ENCODE measurements around the gene LENG8.

LENG8 gene

DNA sequence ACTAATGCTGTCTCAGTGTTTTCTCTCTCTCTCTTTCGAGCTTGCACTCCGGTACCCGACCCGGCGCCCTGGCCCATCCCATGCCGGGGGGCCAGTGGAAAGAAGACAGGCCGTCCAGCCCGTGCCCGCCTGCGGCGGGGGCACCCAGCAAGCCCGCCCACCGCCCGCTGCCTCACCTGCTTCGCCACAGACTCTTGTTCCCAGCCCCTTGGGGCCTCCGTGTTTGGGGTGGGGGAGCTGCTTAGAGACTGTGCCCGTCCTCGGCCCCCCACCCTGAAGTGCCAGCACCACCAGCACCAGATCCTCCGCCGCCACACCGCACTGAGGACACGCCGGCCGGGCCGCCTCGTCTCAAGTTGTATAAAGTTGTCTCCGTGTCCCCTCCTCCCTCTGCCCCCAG, 12.2 kb downstream of the LENG8 start:
- no peak for DNase-seq (ENCODE audit: low read depth)
- no peak for TF ChIP-seq CTCF (conservative IDR thresholded peaks at IDR 0.05; ENCODE audit: low read depth, low read length)
- no peak overlapping the region for H3K4me3 ChIP-seq (ENCODE audit: low read depth, low read length)

GRCh38 chr19:54461613-54462012, 12.6 kb downstream of the LENG8 start:
- peak; percentile 42 for DNase-seq (ENCODE audit: low read depth)

DNA sequence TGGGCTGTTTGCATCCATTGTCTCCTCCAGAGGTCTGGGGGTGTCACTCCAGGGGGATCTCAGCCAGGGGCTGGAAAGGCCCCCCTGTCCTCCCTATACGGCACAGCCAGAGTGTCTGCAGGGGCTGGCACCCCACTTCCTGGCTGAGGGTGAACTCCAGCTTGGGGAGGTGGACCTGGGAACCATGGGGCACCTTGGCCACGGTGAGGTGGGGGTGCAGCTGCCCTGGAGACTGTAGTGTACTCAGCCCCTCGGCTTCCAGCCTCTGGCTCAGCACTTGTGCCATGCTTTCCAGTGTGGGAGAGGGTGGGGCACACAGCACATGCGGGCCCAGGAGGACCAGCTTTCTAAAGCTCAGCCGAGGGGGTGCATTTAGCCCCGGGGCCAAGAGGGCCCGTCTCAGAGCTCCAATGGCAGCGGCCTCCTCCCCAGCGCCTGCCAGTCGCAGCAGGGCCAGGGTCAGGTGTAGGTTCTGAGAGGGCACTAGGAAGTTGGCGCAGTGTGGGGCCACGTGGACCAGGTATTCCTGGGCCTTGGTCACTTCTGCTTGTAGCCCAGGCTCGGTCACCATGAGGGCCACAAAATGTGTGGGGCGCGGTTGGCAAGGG, 13.2 kb downstream of the LENG8 start:
- no peak for DNase-seq (ENCODE audit: low read depth)
- peak overlapping the region; percentile 72 for H3K4me3 ChIP-seq (ENCODE audit: low read depth, low read length)
- TF ChIP-seq CTCF (conservative IDR thresholded peaks at IDR 0.05; ENCODE audit: low read depth, low read length): no peak

More at GRCh38 chr19:54461613-54462012, 12.6 kb downstream of the LENG8 start:
- no peak for TF ChIP-seq CTCF (conservative IDR thresholded peaks at IDR 0.05; ENCODE audit: low read depth, low read length)
- H3K4me3 ChIP-seq (ENCODE audit: low read depth, low read length): no peak overlapping the region

GRCh38 chr19:54462655-54463530, 13.9 kb downstream of the LENG8 start:
- peak; percentile 34 for TF ChIP-seq CTCF (conservative IDR thresholded peaks at IDR 0.05; ENCODE audit: low read depth, low read length)
- peak; percentile 70 for DNase-seq (ENCODE audit: low read depth)
- peak overlapping the region; percentile 72 for H3K4me3 ChIP-seq (ENCODE audit: low read depth, low read length)

DNA sequence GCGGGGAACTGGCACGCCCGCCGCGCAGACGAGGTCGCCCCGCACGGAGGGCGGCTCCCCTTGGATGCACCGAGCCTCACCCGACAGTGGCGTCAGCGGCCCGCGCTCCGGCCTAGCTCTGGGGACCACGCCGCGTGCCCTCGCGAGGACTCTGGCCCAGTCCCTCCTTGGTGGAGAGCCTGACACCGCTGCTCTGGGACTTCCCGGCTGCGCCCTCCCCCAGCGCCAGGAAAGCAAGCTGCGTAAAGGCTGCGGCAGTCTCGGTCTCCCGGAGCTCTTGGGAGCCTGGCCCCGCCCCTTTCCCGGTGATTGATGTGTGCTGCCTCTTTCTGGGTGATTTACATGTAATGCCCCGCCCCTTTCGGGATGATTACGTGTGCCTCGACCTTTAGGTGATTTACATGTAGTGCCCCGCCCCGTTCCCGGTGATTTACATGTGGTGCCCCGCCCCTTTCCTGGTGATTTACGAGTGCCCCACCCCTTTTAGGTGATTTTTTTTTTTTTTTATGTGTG, 14.6 kb downstream of the LENG8 start, which contains the start of gene LENG9:
TSS of gene LENG9 (minus strand) at position 248 of the 513 bp plus-strand sequence. CDS start 252 bp downstream, outside the sequence.
- peak; percentile 100 for DNase-seq (ENCODE audit: low read depth)
- H3K4me3 ChIP-seq (ENCODE audit: low read depth, low read length): peak within 1 kb of the TSS; percentile 72
- no peak for TF ChIP-seq CTCF (conservative IDR thresholded peaks at IDR 0.05; ENCODE audit: low read depth, low read length)

DNA sequence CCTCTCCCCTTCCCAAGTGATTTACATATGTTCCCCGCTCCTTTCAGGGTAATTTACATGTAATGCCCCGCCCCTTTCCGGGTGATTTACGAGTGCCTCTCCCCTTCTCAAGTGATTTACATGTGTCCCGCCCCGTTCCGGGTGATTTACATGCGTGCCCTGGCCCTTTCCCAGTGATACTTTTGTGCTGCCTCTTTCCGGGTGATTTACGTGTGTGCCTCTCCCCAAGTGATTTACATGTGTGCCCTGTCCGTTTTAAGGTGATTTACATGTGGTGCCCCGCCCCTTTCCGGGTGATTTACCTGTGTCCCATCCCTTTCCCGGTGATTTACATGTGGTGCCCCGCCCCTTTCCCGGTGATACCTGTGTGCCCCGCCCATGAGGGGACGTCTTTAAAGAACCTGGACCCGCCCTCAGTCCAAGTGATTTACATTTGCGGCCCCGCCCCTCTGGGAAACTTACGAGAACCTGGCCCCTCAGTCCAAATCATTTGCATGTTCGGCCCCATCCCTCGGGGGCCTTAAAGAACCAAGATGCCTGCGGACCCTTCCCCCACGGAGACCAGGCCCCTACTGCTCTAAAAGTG, 15.1 kb downstream of the LENG8 start:
- peak overlapping the region; percentile 64 for H3K4me3 ChIP-seq (ENCODE audit: low read depth, low read length)
- DNase-seq (ENCODE audit: low read depth): peak; percentile 94
- no peak for TF ChIP-seq CTCF (conservative IDR thresholded peaks at IDR 0.05; ENCODE audit: low read depth, low read length)

Measured in choroid plexus epithelial cell (primary cell).